Right lobe of liver (tissue), 6 donors: Measurements from ENCODE around the gene FAM149A. TPM values are rescaled to one million over a fixed set of nuclear protein-coding genes. Genes with fewer than 3 reads are reported as not detected.

Source experiments
- ATAC-seq, 4 donors: fragments of 200-7000 bp; cut with Tn5 transposase; one replicate each; pipeline ENCODE4 v1.9.1; 2020; ENCODE audit warnings: mild to moderate bottlenecking in 4 of 4, moderate library complexity in 4 of 4
- DNase-seq, 3 donors: peaks; one replicate each; pipeline ENCODE4 v3.0.0-alpha.2; 2020
- H3K27ac ChIP-seq, 3 donors: fragments of 200-600 bp; one replicate each; pipeline ENCODE4 v1.8.0; 2022
- H3K27me3 ChIP-seq, 2 donors: fragments of 200-600 bp; one replicate each; pipeline ENCODE4 v1.8.0; 2022
- H3K36me3 ChIP-seq, 4 donors: fragments of 200-600 bp; sonication (generic) in 1 of 4; one replicate each; pipeline versions ENCODE4 v1.5.1 to v1.8.0; 2017 to 2022; ENCODE audit warnings: control low read depth in 1 of 4
- H3K4me1 ChIP-seq, 4 donors: fragments of 200-600 bp; sonication (generic) in 1 of 4; one replicate each; pipeline versions ENCODE4 v1.5.1 to v1.8.0; 2017 to 2022; ENCODE audit warnings: control low read depth in 1 of 4
- H3K4me3 ChIP-seq, 3 donors: fragments of 200-600 bp; one replicate each; pipeline ENCODE4 v1.8.0; 2022
- H3K9me3 ChIP-seq, 4 donors: fragments of 200-600 bp; sonication (generic) in 1 of 4; one replicate each; pipeline versions ENCODE4 v1.5.1 to v1.8.0; 2017 to 2022; ENCODE audit warnings: control low read depth in 1 of 4
- CTCF ChIP-seq, 4 donors: fragments of 200-600 bp in 3 of 4; fragments of 450-650 bp in 1 of 4; IDR thresholded peaks; one replicate each; pipeline versions ENCODE4 v1.5.1 to v1.8.0; 2016 to 2022; ENCODE audit warnings: antibody characterized with exemption in 4 of 4, mild to moderate bottlenecking in 2 of 4
- POLR2A ChIP-seq: fragments of 450-650 bp; IDR thresholded peaks from one replicate; pipeline ENCODE4 v1.6.1; 2017; ENCODE audit warnings: antibody characterized with exemption, mild to moderate bottlenecking
- WGBS: methylation state at CpG from one replicate; pipeline ENCODE4 v1.1.6; 2018; ENCODE audit warnings: low coverage, low lambda C conversion rate; ENCODE audit not compliant: insufficient coverage; ENCODE audit errors: missing lambda C conversion rate; 5-methylcytosine and 5-hydroxymethylcytosine counted together
- intact Hi-C, 2 donors: fragments of 100-400 bp; cut with DNase I; formaldehyde crosslinking; loops; one replicate each; pipeline versions ENCODE4 v1.11.2 to v1.14.1; 2022
- total RNA-seq, 6 experiments: library from RNA; depleted of rRNA in 2 of 6; stranded (reverse); fragments of >200 nt in 2 of 6; fragmentation: NEBNext Ultra II Directional in 3 of 6; extraction: Animal tissue kit (Norgen Biotek cat#: 25700) in 3 of 6; gene quantifications; one replicate each; pipeline versions ENCODE4 v1.1.0 to v1.2.4, GENCODE V29; 2016 to 2023
- donor health status: DM: no; HTN: yes; CAD: no.
- donor health status: DM: no; HTN: no; CAD: no.
- donor health status: DM: no; HTN: no; CAD: no.
- donor health status: DM: no; HTN: yes; CAD: no.
- donor health status: DM: no; HTN: yes; CAD: no.

The FAM149A gene
- total RNA-seq, 6 experiments from 2014 or later, result 19.8 to 33.1 (median 23.0) TPM

GRCh38 chr4:186128842-186129241, 24.3 kb downstream of the FAM149A start:
- H3K4me3 ChIP-seq, result no peak overlapping the region
- H3K9me3 ChIP-seq, result no peaks in the 10 kb centered on the region
- DNase-seq, result no peak
- 80% methylated on average over 1 of the region's 3 CpGs for whole genome bisulfite sequencing
- no peaks in the 10 kb centered on the region for H3K36me3 ChIP-seq
- H3K27me3 ChIP-seq, result no peaks in the 10 kb centered on the region
- no peak for ATAC-seq
- no peak overlapping the region for H3K27ac ChIP-seq
- no peaks in the 10 kb centered on the region for H3K4me1 ChIP-seq
- TF ChIP-seq POLR2A (no peak), CTCF (IDR thresholded peaks at IDR 0.05) (no peak)
- intact Hi-C loops, result no loop called here

GRCh38 chr4:186131935-186132334, 27.4 kb downstream of the FAM149A start:
- intact Hi-C loops, result loop anchor here (10.0 kb wide), 2 partner anchors 57 to 67 kb away; partner anchors contain the start of gene TLR3 (in 1 of the 2)
- Histone ChIP-seq H3K36me3 (no peaks in the 10 kb centered on the region), H3K9me3 (no peaks in the 10 kb centered on the region), H3K4me3 (no peak overlapping the region), H3K27me3 (no peaks in the 10 kb centered on the region), H3K4me1 (peaks cover 0 to under 1% (median 0%) of the 10 kb centered on the region in 4 donors), H3K27ac (no peak overlapping the region)
- WGBS, result 85% methylated on average over 2 of the region's 2 CpGs
- no peak for TF ChIP-seq CTCF (IDR thresholded peaks at IDR 0.05)
- ATAC-seq (no peak), DNase-seq (no peak)

- Histone ChIP-seq H3K27me3 (no peaks in the 10 kb centered on the region), H3K4me3 (no peak overlapping the region), H3K9me3 (no peaks in the 10 kb centered on the region), H3K27ac (no peak overlapping the region), H3K36me3 (no peaks in the 10 kb centered on the region), H3K4me1 (peaks cover 0 to 4% (median 0%) of the 10 kb centered on the region in 4 donors)
- ATAC-seq, result peak; percentile 25 to 41 (median 34)
- intact Hi-C loops, result loop anchor here (10.0 kb wide), 2 partner anchors 58 to 68 kb away; partner anchors contain the start of gene TLR3 (in 1 of the 2)
- 51% methylated on average over 3 of the region's 4 CpGs for WGBS
- TF ChIP-seq POLR2A (no peak), CTCF (IDR thresholded peaks at IDR 0.05) (peak in 2 of 4 donors; percentile 6 to 10)
- DNase-seq, result no peak
These were observed 28.2 kb downstream of the FAM149A start for GRCh38 chr4:186132577-186133242.

- 59% methylated on average over 3 of the region's 3 CpGs for WGBS
- intact Hi-C loops, result loop anchor here (10.0 kb wide), 2 partner anchors 59 to 69 kb away; partner anchors contain the start of gene TLR3 (in 1 of the 2)
- H3K27ac ChIP-seq, result no peak overlapping the region
- peaks cover 0 to 4% (median 0%) of the 10 kb centered on the region in 4 donors for H3K4me1 ChIP-seq
- no peaks in the 10 kb centered on the region for H3K9me3 ChIP-seq
- no peaks in the 10 kb centered on the region for H3K27me3 ChIP-seq
- TF ChIP-seq POLR2A, result no peak
- no peak for TF ChIP-seq CTCF (IDR thresholded peaks at IDR 0.05)
- H3K4me3 ChIP-seq, result no peak overlapping the region
- DNase-seq (no peak), ATAC-seq (peak in 3 of 4 donors; percentile 28 to 57 (median 30))
- no peaks in the 10 kb centered on the region for H3K36me3 ChIP-seq
These were observed 29.8 kb downstream of the FAM149A start for GRCh38 chr4:186134257-186134656.
